Measurements from ENCODE around the gene PLXNA1.

GRCh38 chr3:126977821-126978220 lies 5.1 kb upstream of the PLXNA1 start:
- TF ChIP-seq POLR2A (IDR thresholded peaks at IDR 0.05; ENCODE audit: low read depth, low read length), result no peak
- TF ChIP-seq POLR2AphosphoS5 (IDR thresholded peaks at IDR 0.05; ENCODE audit: low read depth, low read length), result no peak
